ENCODE measurements around the gene PCBP3. TPM values are rescaled to one million over a fixed set of nuclear protein-coding genes. Genes with fewer than 3 reads are reported as not detected.

PCBP3 gene
- total and polyA plus RNA-seq, 2 of the 8 experiments (the other 6 are each of a cell fraction or from before 2014, with no cell fraction given) = 3.5 to 6.3 TPM

DNA sequence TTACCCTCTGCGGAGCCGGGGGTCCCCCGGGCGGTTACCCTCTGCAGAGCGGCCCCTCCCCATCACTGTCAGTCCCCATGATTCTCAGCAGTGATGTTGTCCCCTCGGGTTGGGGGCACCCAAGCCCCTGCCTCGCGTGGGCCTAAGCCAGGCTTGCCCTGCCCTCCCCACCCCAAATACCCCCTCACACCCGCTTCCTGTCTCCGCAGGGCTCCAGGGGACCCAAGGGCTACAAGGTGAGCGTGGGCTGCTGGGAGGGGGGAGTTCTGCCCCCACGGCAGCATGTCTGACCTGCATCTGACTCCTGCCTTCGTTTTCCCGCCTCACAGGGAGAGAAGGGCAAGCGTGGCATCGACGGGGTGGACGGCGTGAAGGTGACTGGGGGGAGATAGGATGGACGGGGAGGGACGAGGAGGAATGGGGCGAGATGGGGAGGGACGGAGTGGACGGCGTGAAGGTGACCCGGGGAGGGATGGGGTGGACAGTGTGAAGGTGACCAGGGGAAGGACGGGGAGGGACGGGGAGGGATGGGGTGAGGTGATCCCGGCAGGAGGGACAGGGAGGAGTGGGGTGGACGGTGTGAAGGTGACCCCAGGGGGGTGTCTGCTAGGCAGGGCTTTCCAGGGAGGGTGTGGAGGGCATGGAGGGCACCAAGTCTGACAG, 346.7 kb downstream of the PCBP3 start:
- H2BK120ac ChIP-seq (replicated peaks; ENCODE audit: low read depth, low read length) = no peak overlapping the region
- CTCF ChIA-PET (ENCODE audit: partially characterized antibody) = no interaction called here
- H2BK15ac ChIP-seq (ENCODE audit: low read length) = no peak overlapping the region
- no peak for TF ChIP-seq SIRT6 (IDR thresholded peaks at IDR 0.05; ENCODE audit: low read length)
- TF ChIP-seq HDAC6 (IDR thresholded peaks at IDR 0.05; ENCODE audit: low read depth, low read length) = no peak
- no peak for TF ChIP-seq SP4 (IDR thresholded peaks at IDR 0.05; ENCODE audit: low read length)
- TF ChIP-seq MAFK (IDR thresholded peaks at IDR 0.05; ENCODE audit: low read depth, low read length) = no peak
- no peak for TF ChIP-seq CHD1 (IDR thresholded peaks at IDR 0.05; ENCODE audit: low read depth, low read length)
- no peak for TF ChIP-seq E2F6 (IDR thresholded peaks at IDR 0.05)
- no peak for TF ChIP-seq SAP30 (IDR thresholded peaks at IDR 0.05; ENCODE audit: insufficient read depth, insufficient replicate concordance, low read length)
- no peak for TF ChIP-seq SRF (IDR thresholded peaks at IDR 0.05; ENCODE audit: low read depth, low read length)
- no peak for TF ChIP-seq CBX5 (IDR thresholded peaks at IDR 0.05; ENCODE audit: low read depth, low read length)
- TF ChIP-seq POLR2AphosphoS5 (IDR thresholded peaks at IDR 0.05; ENCODE audit: low read depth, low read length) = no peak
- no peak for TF ChIP-seq HDAC2 (IDR thresholded peaks at IDR 0.05; ENCODE audit: borderline replicate concordance in 1 of 2, low read depth in 2 of 2, low read length in 2 of 2)
- TF ChIP-seq NANOG (IDR thresholded peaks at IDR 0.05; ENCODE audit: insufficient read depth, low read depth, low read length, poor library complexity, severe bottlenecking) = no peak
- TF ChIP-seq JUND (IDR thresholded peaks at IDR 0.05; ENCODE audit: low read length) = no peak

More for the DNA sequence above, 346.7 kb downstream of the PCBP3 start:
- Histone ChIP-seq H2BK20ac (ENCODE audit: low read length) (no peak overlapping the region), H3K4me3 (ENCODE audit: extremely low read depth in 1 of 4, insufficient read depth in 2 of 4, low read depth in 3 of 4, low read length in 4 of 4) (no peak overlapping the region), H3K56ac (replicated peaks; ENCODE audit: insufficient read length, low read depth, low read length) (no peak overlapping the region), H3K23ac (ENCODE audit: insufficient read length) (no peak overlapping the region), H4K91ac (replicated peaks; ENCODE audit: insufficient read length, low read length) (no peak overlapping the region), H3K4ac (replicated peaks; ENCODE audit: insufficient read length, low read depth, low read length) (no peak overlapping the region), H4K5ac (ENCODE audit: insufficient read length, low read depth, low read length) (no peak overlapping the region), H3K9me3 (ENCODE audit: insufficient read depth in 2 of 2, low read depth in 1 of 2, low read length in 1 of 2) (no peaks in the 10 kb centered on the region), H3K23me2 (ENCODE audit: low read depth, low read length) (no peaks in the 10 kb centered on the region), H3K9ac (replicated peaks in 1 of 4; ENCODE audit: extremely low read depth in 1 of 4, low read depth in 3 of 4, low read length in 3 of 4) (no peak overlapping the region), H3K4me2 (ENCODE audit: insufficient read depth in 1 of 2, low read depth in 2 of 2, low read length in 2 of 2) (no peak overlapping the region), H3K27ac (ENCODE audit: low read depth, low read length) (no peak overlapping the region), H4K20me1 (replicated peaks in 1 of 2; ENCODE audit: control insufficient read depth in 1 of 2, insufficient read depth in 2 of 2, low read length in 2 of 2) (peaks cover 0 to 13% of the 10 kb centered on the region in 2 experiments), H3K4me1 (replicated peaks in 1 of 4; ENCODE audit: control insufficient read depth in 3 of 4, insufficient read depth in 4 of 4, low read length in 3 of 4) (no peaks in the 10 kb centered on the region), H3K27me3 (replicated peaks in 1 of 4; ENCODE audit: control insufficient read depth in 3 of 4, extremely low read depth in 1 of 4, insufficient read depth in 3 of 4, low read length in 3 of 4) (no peaks in the 10 kb centered on the region), H3K18ac (ENCODE audit: extremely low read depth, low read length) (no peak overlapping the region), H2BK12ac (ENCODE audit: low read depth, low read length) (no peak overlapping the region), H3K36me3 (ENCODE audit: control insufficient read depth in 2 of 4, insufficient read depth in 4 of 4, low read length in 3 of 4) (peaks cover 0 to 57% (median 16%) of the 10 kb centered on the region in 4 experiments; a peak in 5 of 8 replicates), H2AFZ (ENCODE audit: low read length) (no peak overlapping the region), H3K79me2 (ENCODE audit: control insufficient read depth in 1 of 2, insufficient read depth in 2 of 2, low read length in 2 of 2) (no peaks in the 10 kb centered on the region), H3K14ac (ENCODE audit: insufficient read length) (no peak overlapping the region), H4K8ac (ENCODE audit: extremely low read depth, insufficient read depth, low read length) (no peak overlapping the region; the same call in 1 of the 2 replicates), H2AK5ac (ENCODE audit: low read depth, low read length) (no peak overlapping the region), H2BK5ac (ENCODE audit: low read depth, low read length) (no peak overlapping the region), H3K79me1 (ENCODE audit: low read depth, low read length) (no peaks in the 10 kb centered on the region)
- DNase-seq (ENCODE audit: low read depth in 1 of 2, low spot score in 2 of 2) (no peak), FAIRE-seq (no peak)
- 70 to 100% methylated on average over 2 to 6 of the region's 30 CpGs for WGBS, 2 experiments (ENCODE audit: extremely low coverage in 1 of 2, insufficient coverage in 1 of 2, insufficient read length in 1 of 2, insufficient replicate concordance in 2 of 2, low coverage in 1 of 2, low lambda C conversion rate in 2 of 2, missing lambda C conversion rate in 1 of 2)
- POLR2A ChIA-PET (ENCODE audit: partially characterized antibody) = no interaction called here
